Sigmoid colon (tissue), 7 donors: ENCODE results near the gene PGF. TPM values are rescaled to one million over a fixed set of nuclear protein-coding genes. Genes with fewer than 3 reads are reported as not detected.

Experiments
- DNase-seq: peaks from one replicate; pipeline ENCODE4 v3.0.0-alpha.2; 2019
- H3K27ac ChIP-seq, 4 donors: fragments of 200-600 bp; sonication (generic); one replicate each; pipeline ENCODE4 v1.5.1; 2016 to 2019; ENCODE audit warnings: mild to moderate bottlenecking in 1 of 4
- H3K27me3 ChIP-seq, 3 donors: fragments of 200-600 bp; sonication (generic); one replicate each; pipeline ENCODE4 v1.5.1; 2019; ENCODE audit warnings: mild to moderate bottlenecking in 1 of 3
- H3K36me3 ChIP-seq, 4 donors: fragments of 200-600 bp; sonication (generic); one replicate each; pipeline ENCODE4 v1.5.1; 2016 to 2019
- H3K4me1 ChIP-seq, 4 donors: fragments of 200-600 bp; sonication (generic); one replicate each; pipeline ENCODE4 v1.5.1; 2017 to 2019
- H3K4me3 ChIP-seq, 4 donors: fragments of 200-600 bp; sonication (generic); one replicate each; pipeline ENCODE4 v1.5.1; 2017 to 2019; ENCODE audit warnings: mild to moderate bottlenecking in 2 of 4, moderate library complexity in 1 of 4
- H3K9me3 ChIP-seq, 4 donors: fragments of 200-600 bp in 3 of 4; sonication (generic) in 3 of 4; one replicate each; pipeline versions ENCODE4 v1.5.1 to v1.6.1; 2013 to 2019
- EP300 ChIP-seq, 4 donors: sonication (generic); formaldehyde crosslinking; IDR thresholded peaks; one replicate each; pipeline ENCODE4 v1.6.1; 2017; ENCODE audit warnings: antibody characterized with exemption in 4 of 4
- POLR2A ChIP-seq, 2 donors: fragments of 450-650 bp; IDR thresholded peaks; one replicate each; pipeline ENCODE4 v1.6.1; 2016; ENCODE audit warnings: antibody characterized with exemption in 2 of 2, mild to moderate bottlenecking in 2 of 2, moderate library complexity in 2 of 2
- POLR2AphosphoS5 ChIP-seq, 4 donors: sonication (generic); formaldehyde crosslinking; IDR thresholded peaks; one replicate each; pipeline ENCODE4 v1.6.1; 2017; ENCODE audit warnings: antibody characterized with exemption in 4 of 4
- WGBS, 2 donors: extraction: QIAGEN DNeasy Blood & Tissue Kit; methylation state at CpG; one replicate each; pipeline ENCODE4 v1.1.7; 2013; 5-methylcytosine and 5-hydroxymethylcytosine counted together
- intact Hi-C: fragments of 100-400 bp; cut with DNase I; formaldehyde crosslinking; loops from one replicate; pipeline ENCODE4 v1.15.1; 2023
- polyA plus RNA-seq, 3 donors: library from polyadenylated mRNA; stranded (reverse); fragments of 200-250 nt; gene quantifications; one replicate each; pipeline ENCODE4 v1.2.3, GENCODE V29; 2013
- total RNA-seq, 4 donors: library from RNA; depleted of rRNA; stranded (reverse); fragments of >200 nt; gene quantifications; one replicate each; pipeline ENCODE4 v1.1.0, GENCODE V29; 2016
- TF ChIP-seq, protein P1 (sequence below), 4 experiments: fragments of 450-650 bp in 3 of 4; fragments of 200-600 bp in 1 of 4; IDR thresholded peaks; one replicate each; pipeline ENCODE4 v1.5.1; 2016 to 2019; ENCODE audit warnings: antibody characterized with exemption in 4 of 4, mild to moderate bottlenecking in 3 of 4, moderate library complexity in 2 of 4
- donor health status: healthy with polysubstance abuse.
- donor health status: Bipolar disorder and iron deficiency.
- donor health status: healthy.

Gene PGF
- total RNA-seq (10 to 100 TPM in 2 of 4 donors, 1 to 10 TPM in 2; 3.6 to 15.6 (median 9.7) TPM), polyA plus RNA-seq (1 to 10 TPM; 1.2 to 9.1 (median 1.6) TPM)

GRCh38 chr14:74955229-74956026 is at the start of gene PGF:
Gene PGF, minus strand, starts transcription at chr14:74955597. Its CDS starts 355 bp downstream, at chr14:74955242.
- DNase-seq = peak; percentile 83
- TF ChIP-seq, protein P1, sequence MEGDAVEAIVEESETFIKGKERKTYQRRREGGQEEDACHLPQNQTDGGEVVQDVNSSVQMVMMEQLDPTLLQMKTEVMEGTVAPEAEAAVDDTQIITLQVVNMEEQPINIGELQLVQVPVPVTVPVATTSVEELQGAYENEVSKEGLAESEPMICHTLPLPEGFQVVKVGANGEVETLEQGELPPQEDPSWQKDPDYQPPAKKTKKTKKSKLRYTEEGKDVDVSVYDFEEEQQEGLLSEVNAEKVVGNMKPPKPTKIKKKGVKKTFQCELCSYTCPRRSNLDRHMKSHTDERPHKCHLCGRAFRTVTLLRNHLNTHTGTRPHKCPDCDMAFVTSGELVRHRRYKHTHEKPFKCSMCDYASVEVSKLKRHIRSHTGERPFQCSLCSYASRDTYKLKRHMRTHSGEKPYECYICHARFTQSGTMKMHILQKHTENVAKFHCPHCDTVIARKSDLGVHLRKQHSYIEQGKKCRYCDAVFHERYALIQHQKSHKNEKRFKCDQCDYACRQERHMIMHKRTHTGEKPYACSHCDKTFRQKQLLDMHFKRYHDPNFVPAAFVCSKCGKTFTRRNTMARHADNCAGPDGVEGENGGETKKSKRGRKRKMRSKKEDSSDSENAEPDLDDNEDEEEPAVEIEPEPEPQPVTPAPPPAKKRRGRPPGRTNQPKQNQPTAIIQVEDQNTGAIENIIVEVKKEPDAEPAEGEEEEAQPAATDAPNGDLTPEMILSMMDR (IDR thresholded peaks at IDR 0.05) = no peak
- TF ChIP-seq POLR2AphosphoS5 (IDR thresholded peaks at IDR 0.05) = peak in 3 of 4 donors; percentile 56 to 68 (median 60)
- TF ChIP-seq POLR2A (IDR thresholded peaks at IDR 0.05) = no peak
- Histone ChIP-seq H3K9me3 (no peaks in the 10 kb centered on the region), H3K27me3 (peaks cover 0 to 39% (median 0%) of the 10 kb centered on the region in 3 donors), H3K4me1 (peaks cover 0 to 22% (median 15%) of the 10 kb centered on the region in 4 donors), H3K27ac (peak within 1 kb of the TSS in 2 of 4 donors; percentile 29 to 33), H3K36me3 (no peaks in the 10 kb centered on the region), H3K4me3 (peak within 1 kb of the TSS; percentile 21 to 52 (median 47))
- intact Hi-C loops = no loop called here
- 2 to 7% methylated on average over 73 of the region's 73 CpGs for WGBS, 2 donors

DNA sequence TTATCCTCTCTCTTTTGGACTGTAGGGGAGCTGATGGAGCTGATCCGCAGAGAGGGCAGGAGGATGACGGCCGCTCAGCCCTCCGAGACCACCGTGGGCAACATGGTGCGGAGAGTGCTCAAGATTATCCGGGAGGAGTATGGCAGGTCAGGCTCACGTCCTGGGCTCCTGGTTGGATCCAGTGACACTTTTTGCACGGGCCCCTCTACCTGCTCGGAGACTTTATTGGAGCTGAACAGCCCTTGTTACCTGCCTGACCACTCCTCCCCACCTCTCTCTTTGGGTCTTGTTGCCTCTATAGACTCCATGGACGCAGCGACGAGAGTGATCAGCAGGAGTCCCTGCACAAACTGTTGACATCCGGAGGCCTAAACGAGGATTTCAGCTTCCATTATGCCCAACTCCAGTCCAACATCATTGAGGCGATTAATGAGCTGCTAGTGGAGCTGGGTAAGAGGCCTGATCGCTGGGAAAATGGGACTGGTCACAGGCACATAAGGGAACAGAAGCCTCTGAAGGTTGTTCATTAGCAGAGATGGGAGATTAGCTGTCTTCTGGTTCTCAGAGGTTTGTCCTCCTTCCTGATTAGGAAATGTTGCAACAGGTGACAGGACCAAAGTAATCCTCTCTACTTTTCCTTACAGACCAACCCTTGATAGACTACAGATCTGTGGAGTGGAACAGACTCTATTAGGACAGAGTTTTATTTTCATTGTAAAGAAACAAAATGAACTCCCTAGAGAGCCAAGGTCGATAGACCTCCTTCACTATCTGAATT is 48.0 kb upstream of the PGF start:
- no peak for DNase-seq
- peak overlapping the region; percentile 86 to 96 (median 95) for H3K4me3 ChIP-seq
- no peaks in the 10 kb centered on the region for H3K27me3 ChIP-seq
- peaks cover 13 to 39% (median 28%) of the 10 kb centered on the region in 4 donors for H3K36me3 ChIP-seq
- intact Hi-C loops = loop anchor here (2.0 to 5.0 kb wide), 2 partner anchors 57 to 64 kb away; partner anchors contain the start of gene ZC2HC1C
- H3K4me1 ChIP-seq = peaks cover 0 to 22% (median 19%) of the 10 kb centered on the region in 4 donors
- peak overlapping the region; percentile 80 to 85 (median 84) for H3K27ac ChIP-seq
- no peak for TF ChIP-seq POLR2AphosphoS5 (IDR thresholded peaks at IDR 0.05)
- no peak for TF ChIP-seq EP300 (IDR thresholded peaks at IDR 0.05)
- TF ChIP-seq, protein P1 (IDR thresholded peaks at IDR 0.05) = no peak
- no peak for TF ChIP-seq POLR2A (IDR thresholded peaks at IDR 0.05)
- H3K9me3 ChIP-seq = no peaks in the 10 kb centered on the region
- WGBS, 2 donors = 6 to 10% methylated on average over 18 of the region's 18 CpGs

GRCh38 chr14:75002392-75003249 is 47.2 kb upstream of the PGF start, which contains the start of gene EIF2B2:
Gene EIF2B2, plus strand, starts transcription at chr14:75002921. Its CDS starts 70 bp downstream, at chr14:75002991.
- H3K36me3 ChIP-seq = peaks cover 12 to 30% (median 21%) of the 10 kb centered on the region in 4 donors
- peaks cover 0 to 22% (median 19%) of the 10 kb centered on the region in 4 donors for H3K4me1 ChIP-seq
- DNase-seq = peak; percentile 98
- TF ChIP-seq POLR2AphosphoS5 (IDR thresholded peaks at IDR 0.05) = peak; percentile 34 to 72 (median 71)
- no peak for TF ChIP-seq EP300 (IDR thresholded peaks at IDR 0.05)
- TF ChIP-seq, protein P1 (IDR thresholded peaks at IDR 0.05) = peak in 1 of 4 experiments; percentile 34
- peak; percentile 50 to 52 for TF ChIP-seq POLR2A (IDR thresholded peaks at IDR 0.05)
- peak within 1 kb of the TSS; percentile 80 to 85 (median 84) for H3K27ac ChIP-seq
- H3K9me3 ChIP-seq = no peaks in the 10 kb centered on the region
- 0 to 1% methylated on average over 66 of the region's 66 CpGs for WGBS, 2 donors
- intact Hi-C loops = loop anchor here (2.0 to 5.0 kb wide), 2 partner anchors 56 to 65 kb away; partner anchors contain the start of gene ZC2HC1C
- peak within 1 kb of the TSS; percentile 86 to 96 (median 95) for H3K4me3 ChIP-seq
- H3K27me3 ChIP-seq = no peaks in the 10 kb centered on the region

DNA sequence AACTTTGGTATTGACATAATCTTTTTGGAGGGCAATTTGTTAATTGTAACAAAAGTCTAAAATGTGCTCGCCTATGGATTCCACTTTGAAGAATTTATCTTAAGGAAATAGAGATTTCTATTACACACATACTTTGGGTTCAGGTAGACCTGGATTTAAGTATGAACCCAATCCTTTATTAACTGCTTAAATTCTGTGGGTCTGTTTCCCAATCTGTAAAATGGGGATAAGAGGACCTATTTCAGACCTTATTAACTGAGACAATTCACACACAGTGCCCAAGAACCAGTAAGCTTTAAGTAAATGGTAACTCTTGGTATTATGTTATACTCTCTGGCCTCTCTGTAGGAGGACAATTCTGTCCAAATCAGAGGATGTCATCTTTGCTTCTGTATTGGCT is 46.5 kb upstream of the PGF start:
- Histone ChIP-seq H3K4me1 (peaks cover 0 to 22% (median 19%) of the 10 kb centered on the region in 4 donors), H3K36me3 (peaks cover 8 to 23% (median 15%) of the 10 kb centered on the region in 4 donors), H3K4me3 (peak overlapping the region in 3 of 4 donors; percentile 86 to 96 (median 94)), H3K27me3 (no peaks in the 10 kb centered on the region), H3K27ac (peak overlapping the region; percentile 80 to 85 (median 84)), H3K9me3 (no peaks in the 10 kb centered on the region)
- intact Hi-C loops = loop anchor here (2.0 to 5.0 kb wide), 2 partner anchors 55 to 65 kb away; partner anchors contain the start of gene ZC2HC1C
- DNase-seq = no peak
- TF ChIP-seq, protein P1 (IDR thresholded peaks at IDR 0.05) = no peak
- no peak for TF ChIP-seq POLR2AphosphoS5 (IDR thresholded peaks at IDR 0.05)
- 97 to 100% methylated on average over 1 of the region's 1 CpG for WGBS, 2 donors
